HG03342 (cell line): ENCODE data around the gene SPTLC2.
A peak's percentile ranks its signal among the peaks of the same experiment; 100 is the strongest.
"Not testable (repeated sequence)": the region's sequence is repeated elsewhere in the genome, so short reads cannot be mapped to it uniquely, and the experiment has no call there.

Source experiments
- ATAC-seq: cut with Tn5 transposase; IDR thresholded peaks from one replicate; pipeline ENCODE4 v1.9.1; 2021; ENCODE audit warnings: mild to moderate bottlenecking, moderate library complexity; ENCODE audit not compliant: unreplicated experiment

Gene SPTLC2

GRCh38 chr14:77554816-77555599 lies 61.4 kb downstream of the SPTLC2 start:
- peak; percentile 39 for ATAC-seq

- ATAC-seq, result peak; percentile 57
Observed at GRCh38 chr14:77554207-77554606, 62.2 kb downstream of the SPTLC2 start.

GRCh38 chr14:77549451-77549850 lies 67.0 kb downstream of the SPTLC2 start:
- no peak for ATAC-seq

GRCh38 chr14:77547512-77548180 lies 68.8 kb downstream of the SPTLC2 start:
- ATAC-seq, result no peak

GRCh38 chr14:77545171-77545570 lies 71.3 kb downstream of the SPTLC2 start:
- ATAC-seq, result not testable (repeated sequence)

- no peak for ATAC-seq
Observed at GRCh38 chr14:77544571-77544970, 71.9 kb downstream of the SPTLC2 start.

- no peak for ATAC-seq
Observed at GRCh38 chr14:77543637-77544334, 72.7 kb downstream of the SPTLC2 start.

- ATAC-seq, result no peak
Observed at GRCh38 chr14:77543240-77543551, 73.2 kb downstream of the SPTLC2 start.

GRCh38 chr14:77542421-77543239 lies 73.8 kb downstream of the SPTLC2 start:
- no peak for ATAC-seq

GRCh38 chr14:77541905-77542304 lies 74.5 kb downstream of the SPTLC2 start:
- no peak for ATAC-seq

GRCh38 chr14:77536951-77537350 lies 79.5 kb downstream of the SPTLC2 start:
- not testable (repeated sequence) for ATAC-seq

- ATAC-seq, result no peak
Observed at GRCh38 chr14:77531071-77531470, 85.4 kb downstream of the SPTLC2 start.

GRCh38 chr14:77529963-77530362 lies 86.5 kb downstream of the SPTLC2 start:
- no peak for ATAC-seq

- no peak for ATAC-seq
Observed at GRCh38 chr14:77529213-77529612, 87.2 kb downstream of the SPTLC2 start.

- not testable (repeated sequence) for ATAC-seq
Observed at GRCh38 chr14:77528701-77529100, 87.7 kb downstream of the SPTLC2 start.

- no peak for ATAC-seq
Observed at GRCh38 chr14:77526266-77526665, 90.2 kb downstream of the SPTLC2 start.

- ATAC-seq, result no peak
Observed at GRCh38 chr14:77524536-77524935, 91.9 kb downstream of the SPTLC2 start.

- ATAC-seq, result no peak
Observed at GRCh38 chr14:77523109-77523508, 93.3 kb downstream of the SPTLC2 start.

- ATAC-seq, result no peak
Observed at GRCh38 chr14:77520555-77520954, 95.9 kb downstream of the SPTLC2 start.

- no peak for ATAC-seq
Observed at GRCh38 chr14:77516126-77516525, 100.3 kb downstream of the SPTLC2 start.
